OCI-LY3 (cell line): ENCODE data around the gene NXPE2.

Source experiments
- H2AFZ ChIP-seq: fragments of 200-600, 300-600 bp; shearing (Covaris generic); 2 replicates; pipeline ENCODE4 v1.6.0; 2014; ENCODE audit warnings: antibody characterized with exemption, low read depth, low read length
- H3K27ac ChIP-seq: fragments of 200-600, 300-600 bp; sonication (generic); 2 replicates; pipeline ENCODE4 v1.5.1; 2014; ENCODE audit warnings: mild to moderate bottlenecking, low read length, moderate library complexity, mixed read lengths
- H3K27me3 ChIP-seq: fragments of 200-600, 300-600 bp; sonication (generic); 2 replicates; pipeline ENCODE4 v1.6.1; 2014; ENCODE audit warnings: low read depth, low read length, mixed read lengths
- H3K36me3 ChIP-seq: fragments of 200-600, 300-600 bp; sonication (generic); replicated peaks from 2 replicates; pipeline ENCODE3; 2014; ENCODE audit warnings: low read depth, low read length, mixed read lengths
- H3K4me1 ChIP-seq: fragments of 300-600, 200-600 bp; sonication (generic); 2 replicates; pipeline ENCODE4 v1.6.1; 2014; ENCODE audit warnings: low read length, mixed read lengths
- H3K4me2 ChIP-seq: fragments of 200-600, 300-600 bp; sonication (generic); 2 replicates; pipeline ENCODE4 v1.6.1; 2014; ENCODE audit warnings: low read length, mixed read lengths
- H3K4me3 ChIP-seq: fragments of 300-600, 200-600 bp; sonication (generic); 2 replicates; pipeline ENCODE4 v1.5.1; 2014; ENCODE audit warnings: antibody characterized with exemption, mild to moderate bottlenecking, low read length, moderate library complexity
- H3K79me2 ChIP-seq: fragments of 300-600, 200-600 bp; shearing (Covaris generic); 2 replicates; pipeline ENCODE4 v1.6.1; 2014; ENCODE audit warnings: mild to moderate bottlenecking, low read length, mixed read lengths
- H3K9ac ChIP-seq: fragments of 300-600, 200-600 bp; shearing (Covaris generic); 2 replicates; pipeline ENCODE4 v1.6.0; 2014; ENCODE audit warnings: mild to moderate bottlenecking, low read length, moderate library complexity
- H3K9me3 ChIP-seq: fragments of 200-600, 300-600 bp; shearing (Covaris generic); 2 replicates; pipeline ENCODE4 v1.6.1; 2014; ENCODE audit warnings: low read length, mixed read lengths; ENCODE audit not compliant: insufficient read depth
- H4K20me1 ChIP-seq: fragments of 200-600, 300-600 bp; sonication (generic); 2 replicates; pipeline ENCODE4 v1.6.1; 2016; ENCODE audit warnings: low read length, mixed read lengths; ENCODE audit not compliant: insufficient read depth
- CTCF ChIP-seq: fragments of 200-600, 300-600 bp; sonication (generic); IDR thresholded peaks from 2 replicates; pipeline ENCODE4 v1.5.1; 2014; ENCODE audit warnings: antibody characterized with exemption, low read length, low read depth
- EZH2phosphoT487 ChIP-seq: fragments of 200-600 bp; shearing (Covaris generic); IDR thresholded peaks from 2 replicates; pipeline ENCODE4 v1.6.1; 2018; ENCODE audit warnings: antibody characterized with exemption, mixed run types, low read depth

Gene NXPE2

GRCh38 chr11:114673661-114674060, 4.7 kb upstream of the NXPE2 start:
- H3K79me2 ChIP-seq = no peaks in the 10 kb centered on the region
- TF ChIP-seq CTCF (no peak), EZH2phosphoT487 (no peak)
- H3K36me3 ChIP-seq = no peaks in the 10 kb centered on the region
- H3K4me1 ChIP-seq = no peaks in the 10 kb centered on the region
- H3K4me3 ChIP-seq = no peak overlapping the region
- H3K9me3 ChIP-seq = peaks cover 5% of the 10 kb centered on the region; the same call in 1 of the 2 replicates
- H3K27me3 ChIP-seq = no peaks in the 10 kb centered on the region
- no peak overlapping the region for H2AFZ ChIP-seq
- H3K9ac ChIP-seq = no peak overlapping the region
- no peaks in the 10 kb centered on the region for H4K20me1 ChIP-seq
- H3K27ac ChIP-seq = no peak overlapping the region
- no peak overlapping the region for H3K4me2 ChIP-seq

GRCh38 chr11:114679505-114679904, 1.2 kb downstream of the NXPE2 start:
- Histone ChIP-seq H4K20me1 (no peaks in the 10 kb centered on the region), H3K27me3 (no peaks in the 10 kb centered on the region), H3K4me3 (no peak overlapping the region), H3K9me3 (no peaks in the 10 kb centered on the region), H3K27ac (no peak overlapping the region), H3K4me2 (no peak overlapping the region), H2AFZ (no peak overlapping the region), H3K79me2 (no peaks in the 10 kb centered on the region), H3K36me3 (no peaks in the 10 kb centered on the region), H3K4me1 (no peaks in the 10 kb centered on the region), H3K9ac (no peak overlapping the region)
- TF ChIP-seq EZH2phosphoT487 (no peak), CTCF (no peak)

- Histone ChIP-seq H3K4me2 (no peak overlapping the region), H3K9me3 (no peaks in the 10 kb centered on the region), H3K79me2 (no peaks in the 10 kb centered on the region), H3K36me3 (no peaks in the 10 kb centered on the region), H2AFZ (no peak overlapping the region), H3K4me3 (no peak overlapping the region), H3K4me1 (no peaks in the 10 kb centered on the region), H4K20me1 (no peaks in the 10 kb centered on the region), H3K27ac (no peak overlapping the region), H3K27me3 (no peaks in the 10 kb centered on the region), H3K9ac (no peak overlapping the region)
- TF ChIP-seq EZH2phosphoT487 = no peak
- no peak for TF ChIP-seq CTCF
Observed at GRCh38 chr11:114683007-114683406, 4.7 kb downstream of the NXPE2 start.

- Histone ChIP-seq H3K9me3 (no peaks in the 10 kb centered on the region), H3K36me3 (no peaks in the 10 kb centered on the region), H3K27me3 (no peaks in the 10 kb centered on the region), H3K79me2 (no peaks in the 10 kb centered on the region), H3K9ac (no peak overlapping the region), H3K4me3 (no peak overlapping the region), H3K4me1 (no peaks in the 10 kb centered on the region), H4K20me1 (no peaks in the 10 kb centered on the region), H3K27ac (no peak overlapping the region), H3K4me2 (no peak overlapping the region), H2AFZ (no peak overlapping the region)
- TF ChIP-seq CTCF = no peak
- TF ChIP-seq EZH2phosphoT487 = no peak
Observed at GRCh38 chr11:114684636-114685035, 6.3 kb downstream of the NXPE2 start.
